ENCODE results near the gene OR1S1. TPM values are rescaled to one million over a fixed set of nuclear protein-coding genes. Genes with fewer than 3 reads are reported as not detected.
"Not testable (repeated sequence)": the region's sequence is repeated elsewhere in the genome, so short reads cannot be mapped to it uniquely, and the experiment has no call there.

Gene OR1S1
- polyA plus RNA-seq (2012; rRNA removed) = not detected in 2 replicates
- polyA plus RNA-seq (2012; cell fraction: cytosol; rRNA removed) = not detected in 2 replicates
- polyA plus RNA-seq (2012; cell fraction: nucleus; rRNA removed) = not detected in 2 replicates

DNA sequence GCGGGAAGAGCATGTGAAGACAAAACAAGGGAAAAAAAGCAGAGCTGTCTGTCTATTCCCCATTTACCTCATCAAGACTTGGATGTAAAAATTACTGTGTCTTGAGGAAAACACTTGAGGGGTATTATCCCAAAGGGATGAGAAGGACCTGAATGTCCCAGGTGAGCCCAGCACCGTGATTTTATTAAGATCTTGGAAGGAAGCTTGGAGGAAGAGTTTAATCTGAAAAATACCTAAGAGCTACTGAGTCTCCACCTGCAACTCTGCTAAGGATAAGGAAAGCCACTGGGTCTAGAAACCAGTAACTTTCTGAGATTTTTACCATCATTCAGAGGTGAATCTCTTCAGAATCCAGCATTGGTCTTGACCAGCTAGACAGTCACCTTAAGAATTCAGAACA, at the start of gene OR1S1:
Gene OR1S1 (plus strand): TSS at position 301 of the 400 bp plus-strand sequence.
- CTCF ChIA-PET; H4K20me1 ChIP-seq (ENCODE audit: insufficient read depth); DNase-seq: not testable (repeated sequence)

GRCh38 chr11:58164389-58164788, 48.1 kb upstream of the OR1S1 start:
- CTCF ChIA-PET = no interaction called here
- WGBS (ENCODE audit: low lambda C conversion rate) = 3% methylated on average over 4 of the region's 4 CpGs

More for the DNA sequence above, at the start of gene OR1S1:
- H3K9me2 ChIP-seq; H3K9ac ChIP-seq; POLR2A ChIA-PET; H3K9me3 ChIP-seq; H3K4me1 ChIP-seq (ENCODE audit: control insufficient read depth in 1 of 2, insufficient read depth in 2 of 2, low read depth in 1 of 2, low read length in 1 of 2); H2AFZ ChIP-seq (ENCODE audit: low read depth); H3K36me3 ChIP-seq (replicated peaks in 1 of 2; ENCODE audit: control insufficient read depth in 1 of 2, insufficient read depth in 2 of 2, low read length in 1 of 2); H3K4me2 ChIP-seq; H3K79me2 ChIP-seq (ENCODE audit: insufficient read depth); H3K27me3 ChIP-seq (ENCODE audit: insufficient read depth); H3K4me3 ChIP-seq (ENCODE audit: low read depth in 2 of 2, low read length in 1 of 2); H3K27ac ChIP-seq (ENCODE audit: low read depth in 2 of 2, low read length in 1 of 2); H3F3A ChIP-seq (replicated peaks; ENCODE audit: insufficient read depth): not testable (repeated sequence)
- 5% methylated on average over 2 of the region's 2 CpGs for WGBS (ENCODE audit: low lambda C conversion rate)

More at GRCh38 chr11:58164389-58164788, 48.1 kb upstream of the OR1S1 start:
- Histone ChIP-seq H3K9ac (no peak overlapping the region), H3K9me2 (no peaks in the 10 kb centered on the region), H3F3A (replicated peaks; ENCODE audit: insufficient read depth) (no peaks in the 10 kb centered on the region), H3K4me1 (ENCODE audit: control insufficient read depth in 1 of 2, insufficient read depth in 2 of 2, low read depth in 1 of 2, low read length in 1 of 2) (no peaks in the 10 kb centered on the region), H4K20me1 (ENCODE audit: insufficient read depth) (no peaks in the 10 kb centered on the region), H3K27ac (ENCODE audit: low read depth in 2 of 2, low read length in 1 of 2) (no peak overlapping the region), H3K4me2 (no peak overlapping the region), H3K9me3 (no peaks in the 10 kb centered on the region), H3K27me3 (ENCODE audit: insufficient read depth) (peaks cover 9% of the 10 kb centered on the region), H3K79me2 (ENCODE audit: insufficient read depth) (no peaks in the 10 kb centered on the region), H3K36me3 (replicated peaks in 1 of 2; ENCODE audit: control insufficient read depth in 1 of 2, insufficient read depth in 2 of 2, low read length in 1 of 2) (no peaks in the 10 kb centered on the region), H3K4me3 (ENCODE audit: low read depth in 2 of 2, low read length in 1 of 2) (no peak overlapping the region), H2AFZ (ENCODE audit: low read depth) (no peak overlapping the region)
- POLR2A ChIA-PET = no interaction called here
- DNase-seq = no peak
- no peak for TF ChIP-seq PBX3 (IDR thresholded peaks at IDR 0.05)
- TF ChIP-seq POLR2AphosphoS5 (IDR thresholded peaks at IDR 0.05; ENCODE audit: low read depth, low read length) = no peak
- no peak for TF ChIP-seq REST (IDR thresholded peaks at IDR 0.05; ENCODE audit: low read depth, low read length)
- TF ChIP-seq EP300 (IDR thresholded peaks at IDR 0.05; ENCODE audit: borderline replicate concordance in 1 of 2, low read depth in 1 of 2, low read length in 1 of 2) = no peak
- no peak for TF ChIP-seq USF1 (IDR thresholded peaks at IDR 0.05; ENCODE audit: borderline replicate concordance, low read depth)
- TF ChIP-seq SIN3A (IDR thresholded peaks at IDR 0.05; ENCODE audit: borderline replicate concordance, low read depth, low read length) = no peak
- TF ChIP-seq GATA2 (CRISPR knock-in tag; IDR thresholded peaks at IDR 0.05) = no peak
- no peak for TF ChIP-seq GABPA (IDR thresholded peaks at IDR 0.05; ENCODE audit: low read depth)
- no peak for TF ChIP-seq IRF3 (IDR thresholded peaks at IDR 0.05; ENCODE audit: low read depth, low read length)
